ENCODE data around the gene SLC25A34. TPM values are rescaled to one million over a fixed set of nuclear protein-coding genes. Genes with fewer than 3 reads are reported as not detected.

The SLC25A34 gene
- total RNA-seq, 2 experiments from 2014 or later, result 1.6 TPM

GRCh38 chr1:15736892-15737261 is 819 bp downstream of the SLC25A34 start:
- ChIA-PET CTCF (no interaction called here), POLR2A (interaction anchor here (0.7 kb wide), 1 partner anchor 11 kb away, joined by 3 read pairs; no protein-coding TSS in a partner anchor)
- peaks cover 7% of the 10 kb centered on the region for H3K4me1 Mint-ChIP-seq (ENCODE audit: low read depth)
- H3K27me3 Mint-ChIP-seq (ENCODE audit: low read depth), result no peaks in the 10 kb centered on the region
- DNase-seq (no peak), ATAC-seq (no peak)
- H3K36me3 Mint-ChIP-seq (ENCODE audit: low read depth), result peaks cover 3% of the 10 kb centered on the region
- H3K9me3 Mint-ChIP-seq (ENCODE audit: insufficient read depth), result no peaks in the 10 kb centered on the region
- H3K4me3 Mint-ChIP-seq, result no peak overlapping the region
- H3K27ac Mint-ChIP-seq, result no peak overlapping the region

- ATAC-seq (no peak), DNase-seq (no peak)
- Mint-ChIP-seq H3K9me3 (ENCODE audit: insufficient read depth) (no peaks in the 10 kb centered on the region), H3K27ac (peak overlapping the region; percentile 14), H3K27me3 (ENCODE audit: low read depth) (no peaks in the 10 kb centered on the region), H3K4me3 (no peak overlapping the region), H3K36me3 (ENCODE audit: low read depth) (peaks cover 3% of the 10 kb centered on the region), H3K4me1 (ENCODE audit: low read depth) (peaks cover 7% of the 10 kb centered on the region)
- CTCF ChIA-PET, result interaction anchor here (0.8 kb wide), 1 partner anchor 121 kb away, joined by 3 read pairs; no protein-coding TSS in a partner anchor
- POLR2A ChIA-PET, result interaction anchor here (0.7 kb wide), 1 partner anchor 10 kb away, joined by 3 read pairs; no protein-coding TSS in a partner anchor
Observed at GRCh38 chr1:15737324-15738319, 1.6 kb downstream of the SLC25A34 start.

- no peak for ATAC-seq
- H3K9me3 Mint-ChIP-seq (ENCODE audit: insufficient read depth), result no peaks in the 10 kb centered on the region
- POLR2A ChIA-PET, result interaction anchor here (0.5 kb wide), 1 partner anchor 205 kb away, joined by 3 read pairs; no protein-coding TSS in a partner anchor
Observed at GRCh38 chr1:15738416-15739113, 2.5 kb downstream of the SLC25A34 start.

GRCh38 chr1:15739259-15739658 is 3.2 kb downstream of the SLC25A34 start:
- DNase-seq, result no peak
- Mint-ChIP-seq H3K27ac (no peak overlapping the region), H3K27me3 (ENCODE audit: low read depth) (no peaks in the 10 kb centered on the region), H3K4me1 (ENCODE audit: low read depth) (peaks cover 7% of the 10 kb centered on the region), H3K9me3 (ENCODE audit: insufficient read depth) (no peaks in the 10 kb centered on the region), H3K4me3 (no peak overlapping the region), H3K36me3 (ENCODE audit: low read depth) (no peaks in the 10 kb centered on the region)
- ChIA-PET CTCF (no interaction called here), POLR2A (no interaction called here)
- ATAC-seq, result no peak

More at GRCh38 chr1:15738416-15739113, 2.5 kb downstream of the SLC25A34 start:
- CTCF ChIA-PET, result interaction anchor here (0.8 kb wide), 1 partner anchor 122 kb away, joined by 3 read pairs; no protein-coding TSS in a partner anchor
- no peaks in the 10 kb centered on the region for H3K27me3 Mint-ChIP-seq (ENCODE audit: low read depth)
- H3K4me3 Mint-ChIP-seq, result no peak overlapping the region
- no peaks in the 10 kb centered on the region for H3K36me3 Mint-ChIP-seq (ENCODE audit: low read depth)
- H3K4me1 Mint-ChIP-seq (ENCODE audit: low read depth), result peaks cover 7% of the 10 kb centered on the region
- H3K27ac Mint-ChIP-seq, result no peak overlapping the region
- DNase-seq, result no peak

- DNase-seq (no peak), ATAC-seq (no peak)
- peaks cover 7% of the 10 kb centered on the region for H3K4me1 Mint-ChIP-seq (ENCODE audit: low read depth)
- H3K27me3 Mint-ChIP-seq (ENCODE audit: low read depth), result no peaks in the 10 kb centered on the region
- POLR2A ChIA-PET, result no interaction called here
- CTCF ChIA-PET, result interaction anchor here (1.9 kb wide), 1 partner anchor 43 kb away, joined by 7 read pairs; no protein-coding TSS in a partner anchor
- H3K36me3 Mint-ChIP-seq (ENCODE audit: low read depth), result no peaks in the 10 kb centered on the region
- H3K9me3 Mint-ChIP-seq (ENCODE audit: insufficient read depth), result no peaks in the 10 kb centered on the region
- peak overlapping the region; percentile 25 for H3K27ac Mint-ChIP-seq
- no peak overlapping the region for H3K4me3 Mint-ChIP-seq
Observed at GRCh38 chr1:15739745-15740144, 3.7 kb downstream of the SLC25A34 start.

- DNase-seq (peak; percentile 81), ATAC-seq (peak; percentile 85)
- ChIA-PET CTCF (interaction anchor here (0.7 to 1.9 kb wide), 15 partner anchors 10 to 214 kb away, joined by 3 to 10 read pairs (median 4); partner anchors contain the start of gene DNAJC16), POLR2A (no interaction called here)
- Mint-ChIP-seq H3K4me3 (no peak overlapping the region), H3K27me3 (ENCODE audit: low read depth) (no peaks in the 10 kb centered on the region), H3K4me1 (ENCODE audit: low read depth) (peaks cover 7% of the 10 kb centered on the region), H3K9me3 (ENCODE audit: insufficient read depth) (no peaks in the 10 kb centered on the region), H3K36me3 (ENCODE audit: low read depth) (no peaks in the 10 kb centered on the region), H3K27ac (no peak overlapping the region)
Observed at GRCh38 chr1:15740924-15741850, 5.1 kb downstream of the SLC25A34 start.

GRCh38 chr1:15742339-15742801 is 6.3 kb downstream of the SLC25A34 start, which contains the start of gene TMEM82:
TSS of gene TMEM82 (plus strand) at chr1:15742499. CDS start at chr1:15742560, 61 bp downstream.
- Mint-ChIP-seq H3K4me1 (ENCODE audit: low read depth) (peaks cover 7% of the 10 kb centered on the region), H3K36me3 (ENCODE audit: low read depth) (no peaks in the 10 kb centered on the region), H3K4me3 (no peak within 1 kb of the TSS), H3K27ac (no peak within 1 kb of the TSS), H3K27me3 (ENCODE audit: low read depth) (no peaks in the 10 kb centered on the region), H3K9me3 (ENCODE audit: insufficient read depth) (no peaks in the 10 kb centered on the region)
- ChIA-PET CTCF (no interaction called here), POLR2A (no interaction called here)
- DNase-seq (no peak), ATAC-seq (no peak)

GRCh38 chr1:15744122-15744679 is 8.1 kb downstream of the SLC25A34 start:
- no peak for ATAC-seq
- Mint-ChIP-seq H3K27me3 (ENCODE audit: low read depth) (no peaks in the 10 kb centered on the region), H3K9me3 (ENCODE audit: insufficient read depth) (no peaks in the 10 kb centered on the region), H3K36me3 (ENCODE audit: low read depth) (no peaks in the 10 kb centered on the region), H3K4me1 (ENCODE audit: low read depth) (peaks cover 7% of the 10 kb centered on the region), H3K27ac (no peak overlapping the region), H3K4me3 (no peak overlapping the region)
- ChIA-PET POLR2A (no interaction called here), CTCF (no interaction called here)
- DNase-seq, result no peak

- ATAC-seq, result no peak
- H3K4me3 Mint-ChIP-seq, result no peak overlapping the region
- no peaks in the 10 kb centered on the region for H3K36me3 Mint-ChIP-seq (ENCODE audit: low read depth)
- H3K9me3 Mint-ChIP-seq (ENCODE audit: insufficient read depth), result no peaks in the 10 kb centered on the region
- H3K27ac Mint-ChIP-seq, result no peak overlapping the region
- CTCF ChIA-PET, result no interaction called here
- H3K27me3 Mint-ChIP-seq (ENCODE audit: low read depth), result no peaks in the 10 kb centered on the region
- DNase-seq, result no peak
- H3K4me1 Mint-ChIP-seq (ENCODE audit: low read depth), result no peaks in the 10 kb centered on the region
- POLR2A ChIA-PET, result no interaction called here
Observed at GRCh38 chr1:15747378-15747777, 11.3 kb downstream of the SLC25A34 start.

GRCh38 chr1:15748264-15748663 is 12.2 kb downstream of the SLC25A34 start:
- Mint-ChIP-seq H3K4me3 (no peak overlapping the region), H3K27ac (no peak overlapping the region)
- CTCF ChIA-PET, result no interaction called here

More at GRCh38 chr1:15748264-15748663, 12.2 kb downstream of the SLC25A34 start:
- Mint-ChIP-seq H3K36me3 (ENCODE audit: low read depth) (no peaks in the 10 kb centered on the region), H3K4me1 (ENCODE audit: low read depth) (no peaks in the 10 kb centered on the region), H3K27me3 (ENCODE audit: low read depth) (no peaks in the 10 kb centered on the region), H3K9me3 (ENCODE audit: insufficient read depth) (no peaks in the 10 kb centered on the region)
- DNase-seq, result no peak
- POLR2A ChIA-PET, result interaction anchor here (0.6 to 1.1 kb wide), 2 partner anchors 11 to 140 kb away, joined by 3 read pairs; no protein-coding TSS in a partner anchor
- ATAC-seq, result peak; percentile 19

Measured in activated CD8-positive, alpha-beta T cell treated with anti-CD3 and anti-CD28 coated beads, Interleukin-2, amount 10 ng/mL, durations not matched to agents 7 days and 5 days (primary cell).